ENCODE measurements around the gene KCNQ5.

- TF ChIP-seq CTCF (IDR thresholded peaks at IDR 0.05) (no peak), POLR2A (IDR thresholded peaks at IDR 0.05) (no peak), EP300 (IDR thresholded peaks at IDR 0.05; ENCODE audit: low read depth) (no peak)
These were observed 487.1 kb downstream of the KCNQ5 start for GRCh38 chr6:73108949-73109348.

Data from transverse colon (tissue), 3 donors.